ENCODE measurements around the gene ATG10. TPM values are rescaled to one million over a fixed set of nuclear protein-coding genes. Genes with fewer than 3 reads are reported as not detected.

The ATG10 gene
- total RNA-seq, 6 experiments from 2014 or later: 3.7 to 4.8 (median 4.4) TPM

DNA sequence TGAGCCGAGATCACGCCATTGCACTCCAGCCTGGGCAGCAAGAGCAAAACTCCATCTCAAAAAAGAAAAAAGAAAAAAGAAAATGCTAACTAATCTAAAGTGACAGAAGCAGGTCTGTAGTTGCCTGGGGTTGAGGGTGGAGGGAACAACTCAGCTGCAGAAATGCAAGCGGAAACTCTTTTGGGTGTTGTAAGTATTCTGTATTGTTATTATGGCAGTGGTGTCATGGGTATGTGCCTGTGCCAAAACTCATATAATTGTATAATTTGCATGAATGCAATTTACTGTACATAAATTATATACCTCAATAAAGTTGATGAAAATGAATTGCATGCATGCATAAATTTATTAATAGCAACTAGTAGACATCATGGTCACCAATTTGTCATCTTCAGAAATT is 329.4 kb downstream of the ATG10 start:
- H3K9me3 Mint-ChIP-seq: 0 out of 2 replicates have a peak, but pooled peaks cover 3% of the 10 kb centered on the region
- H3K4me1 Mint-ChIP-seq (ENCODE audit: low read depth): peaks cover 6% of the 10 kb centered on the region; the same call in 1 of the 2 replicates
- no peak overlapping the region for H3K27ac Mint-ChIP-seq
- TF ChIP-seq, protein P1, sequence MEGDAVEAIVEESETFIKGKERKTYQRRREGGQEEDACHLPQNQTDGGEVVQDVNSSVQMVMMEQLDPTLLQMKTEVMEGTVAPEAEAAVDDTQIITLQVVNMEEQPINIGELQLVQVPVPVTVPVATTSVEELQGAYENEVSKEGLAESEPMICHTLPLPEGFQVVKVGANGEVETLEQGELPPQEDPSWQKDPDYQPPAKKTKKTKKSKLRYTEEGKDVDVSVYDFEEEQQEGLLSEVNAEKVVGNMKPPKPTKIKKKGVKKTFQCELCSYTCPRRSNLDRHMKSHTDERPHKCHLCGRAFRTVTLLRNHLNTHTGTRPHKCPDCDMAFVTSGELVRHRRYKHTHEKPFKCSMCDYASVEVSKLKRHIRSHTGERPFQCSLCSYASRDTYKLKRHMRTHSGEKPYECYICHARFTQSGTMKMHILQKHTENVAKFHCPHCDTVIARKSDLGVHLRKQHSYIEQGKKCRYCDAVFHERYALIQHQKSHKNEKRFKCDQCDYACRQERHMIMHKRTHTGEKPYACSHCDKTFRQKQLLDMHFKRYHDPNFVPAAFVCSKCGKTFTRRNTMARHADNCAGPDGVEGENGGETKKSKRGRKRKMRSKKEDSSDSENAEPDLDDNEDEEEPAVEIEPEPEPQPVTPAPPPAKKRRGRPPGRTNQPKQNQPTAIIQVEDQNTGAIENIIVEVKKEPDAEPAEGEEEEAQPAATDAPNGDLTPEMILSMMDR (IDR thresholded peaks at IDR 0.05): no peak
- H3K4me3 Mint-ChIP-seq: no peak overlapping the region
- H3K36me3 Mint-ChIP-seq (ENCODE audit: low read depth): no peaks in the 10 kb centered on the region
- no peak for DNase-seq
- H3K27me3 Mint-ChIP-seq (ENCODE audit: insufficient read depth): no peaks in the 10 kb centered on the region

Other genes with a start within 250 kb of the ATG10 start
- gene SSBP2, start 220.9 kb upstream of the ATG10 start, total RNA-seq (2021; fragmentation: NEBNext Ultra II Directional; extraction: Animal tissue kit (Norgen Biotek cat#: 25700)): 10 to 100 TPM; 21.0 to 28.6 (median 25.1) TPM